ENCODE results near the gene TNFSF8. TPM values are rescaled to one million over a fixed set of nuclear protein-coding genes. Genes with fewer than 3 reads are reported as not detected.

The TNFSF8 gene
- total RNA-seq, 4 donors from 2014 or later, result 0.51 to 1.5 (median 1.1) TPM

GRCh38 chr9:114897196-114897595, 33.2 kb downstream of the TNFSF8 start:
- Histone ChIP-seq H3K9me3 (no peaks in the 10 kb centered on the region), H3K36me3 (no peaks in the 10 kb centered on the region), H3K27ac (no peak overlapping the region), H3K4me1 (no peaks in the 10 kb centered on the region), H3K4me3 (no peak overlapping the region), H3K27me3 (no peaks in the 10 kb centered on the region)
- DNase-seq, result no peak
- intact Hi-C loops (cut with DNase I; ENCODE audit: low total_unique reads), result no loop called here
- TF ChIP-seq POLR2A (IDR thresholded peaks at IDR 0.05) (no peak), CTCF (IDR thresholded peaks at IDR 0.05) (no peak)

GRCh38 chr9:114896344-114896743, 34.0 kb downstream of the TNFSF8 start:
- no peaks in the 10 kb centered on the region for H3K36me3 ChIP-seq
- no peaks in the 10 kb centered on the region for H3K9me3 ChIP-seq
- TF ChIP-seq CTCF (IDR thresholded peaks at IDR 0.05), result no peak
- no peak for TF ChIP-seq POLR2A (IDR thresholded peaks at IDR 0.05)
- DNase-seq, result no peak
- H3K27me3 ChIP-seq, result no peaks in the 10 kb centered on the region
- no peak overlapping the region for H3K27ac ChIP-seq
- H3K4me3 ChIP-seq, result no peak overlapping the region
- intact Hi-C loops (cut with DNase I; ENCODE audit: low total_unique reads), result no loop called here
- no peaks in the 10 kb centered on the region for H3K4me1 ChIP-seq

GRCh38 chr9:114895521-114895991, 34.8 kb downstream of the TNFSF8 start:
- no peak for DNase-seq
- Histone ChIP-seq H3K36me3 (no peaks in the 10 kb centered on the region), H3K9me3 (no peaks in the 10 kb centered on the region), H3K27ac (no peak overlapping the region), H3K27me3 (no peaks in the 10 kb centered on the region), H3K4me3 (no peak overlapping the region), H3K4me1 (no peaks in the 10 kb centered on the region)
- no peak for TF ChIP-seq POLR2A (IDR thresholded peaks at IDR 0.05)
- TF ChIP-seq CTCF (IDR thresholded peaks at IDR 0.05), result no peak
- intact Hi-C loops (cut with DNase I; ENCODE audit: low total_unique reads), result no loop called here

GRCh38 chr9:114894609-114895433, 35.6 kb downstream of the TNFSF8 start:
- Histone ChIP-seq H3K4me1 (no peaks in the 10 kb centered on the region), H3K9me3 (no peaks in the 10 kb centered on the region), H3K36me3 (no peaks in the 10 kb centered on the region), H3K27me3 (no peaks in the 10 kb centered on the region), H3K4me3 (no peak overlapping the region), H3K27ac (no peak overlapping the region)
- no peak for DNase-seq
- intact Hi-C loops (cut with DNase I; ENCODE audit: low total_unique reads), result no loop called here
- TF ChIP-seq POLR2A (IDR thresholded peaks at IDR 0.05), result no peak
- no peak for TF ChIP-seq CTCF (IDR thresholded peaks at IDR 0.05)

DNA sequence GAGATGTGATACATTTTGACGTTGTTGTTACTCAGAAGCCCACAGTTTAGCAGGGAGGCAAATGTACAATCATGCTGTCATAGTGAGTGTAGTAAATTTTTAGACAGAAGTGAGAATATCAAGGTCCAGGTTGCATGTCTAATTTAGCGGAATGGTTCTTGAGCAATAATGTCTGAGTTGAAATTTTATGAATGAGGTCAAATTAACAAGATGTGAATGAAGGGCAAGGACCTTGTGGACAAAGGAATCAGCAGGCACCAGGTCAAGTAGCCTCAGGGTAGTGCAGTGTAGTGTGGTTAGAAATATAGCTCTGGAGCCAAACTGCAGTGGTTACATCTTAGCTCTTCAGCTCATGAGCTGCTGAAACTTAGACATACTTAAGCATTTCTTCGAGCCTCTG, 36.2 kb downstream of the TNFSF8 start:
- Histone ChIP-seq H3K9me3 (no peaks in the 10 kb centered on the region), H3K27ac (no peak overlapping the region), H3K36me3 (no peaks in the 10 kb centered on the region), H3K4me1 (no peaks in the 10 kb centered on the region), H3K27me3 (no peaks in the 10 kb centered on the region), H3K4me3 (no peak overlapping the region)
- intact Hi-C loops (cut with DNase I; ENCODE audit: low total_unique reads), result no loop called here
- no peak for DNase-seq
- TF ChIP-seq POLR2A (IDR thresholded peaks at IDR 0.05), result no peak
- no peak for TF ChIP-seq CTCF (IDR thresholded peaks at IDR 0.05)
